Tibial nerve (tissue), 4 donors: Measurements from ENCODE around the gene KRT9. TPM values are rescaled to one million over a fixed set of nuclear protein-coding genes. Genes with fewer than 3 reads are reported as not detected.

Experiments used
- DNase-seq, 2 donors: peaks; one replicate each; pipeline ENCODE4 v3.0.0-alpha.2; 2019; ENCODE audit warnings: low spot score in 2 of 2
- H3K27ac ChIP-seq, 4 donors: fragments of 200-600 bp; sonication (generic) in 3 of 4; one replicate each; pipeline ENCODE4 v1.5.1; 2017 to 2019; ENCODE audit warnings: mild to moderate bottlenecking in 1 of 4
- H3K27me3 ChIP-seq, 2 donors: fragments of 200-600 bp; sonication (generic) in 1 of 2; one replicate each; pipeline versions ENCODE4 v1.5.1 to v1.6.0; 2017 to 2019
- H3K36me3 ChIP-seq, 3 donors: fragments of 200-600 bp; sonication (generic); one replicate each; pipeline ENCODE4 v1.5.1; 2018 to 2019
- H3K4me1 ChIP-seq, 4 donors: fragments of 200-600 bp; sonication (generic) in 3 of 4; one replicate each; pipeline ENCODE4 v1.5.1; 2017 to 2019
- H3K4me3 ChIP-seq, 4 donors: fragments of 200-600 bp; sonication (generic) in 3 of 4; one replicate each; pipeline ENCODE4 v1.5.1; 2017 to 2019; ENCODE audit warnings: mild to moderate bottlenecking in 1 of 4, moderate library complexity in 1 of 4
- H3K9me3 ChIP-seq, 4 donors: fragments of 200-600 bp; sonication (generic) in 3 of 4; one replicate each; pipeline ENCODE4 v1.5.1; 2017 to 2019
- CTCF ChIP-seq, 5 experiments: fragments of 200-600 bp in 3 of 5; fragments of 450-650 bp in 2 of 5; sonication (generic) in 3 of 5; IDR thresholded peaks; one replicate each; pipeline ENCODE4 v1.5.1; 2016 to 2019; ENCODE audit warnings: antibody characterized with exemption in 5 of 5, mild to moderate bottlenecking in 3 of 5, moderate library complexity in 2 of 5
- EP300 ChIP-seq, 2 donors: sonication (generic); formaldehyde crosslinking; IDR thresholded peaks; one replicate each; pipeline ENCODE4 v1.6.1; 2017; ENCODE audit warnings: antibody characterized with exemption in 2 of 2, mild to moderate bottlenecking in 1 of 2
- POLR2A ChIP-seq, 2 donors: fragments of 450-650 bp; IDR thresholded peaks; one replicate each; pipeline ENCODE4 v1.6.1; 2017; ENCODE audit warnings: antibody characterized with exemption in 2 of 2, mild to moderate bottlenecking in 2 of 2, moderate library complexity in 2 of 2
- WGBS, 2 donors: methylation state at CpG; one replicate each; pipeline ENCODE4 v1.1.5; 2018; 5-methylcytosine and 5-hydroxymethylcytosine counted together
- total RNA-seq, 4 donors: library from RNA; depleted of rRNA; stranded (reverse); fragments of >200 nt; gene quantifications; one replicate each; pipeline ENCODE4 v1.1.0, GENCODE V29; 2016

The KRT9 gene
- total RNA-seq, 4 donors from 2014 or later = not detected

GRCh38 chr17:41593306-41593981 lies 21.6 kb upstream of the KRT9 start:
- H3K27me3 ChIP-seq = no peaks in the 10 kb centered on the region
- H3K27ac ChIP-seq = no peak overlapping the region
- no peaks in the 10 kb centered on the region for H3K36me3 ChIP-seq
- no peak overlapping the region for H3K4me3 ChIP-seq
- DNase-seq = no peak
- no peaks in the 10 kb centered on the region for H3K9me3 ChIP-seq
- WGBS, 2 donors = 66 to 67% methylated on average over 8 of the region's 8 CpGs
- H3K4me1 ChIP-seq = no peaks in the 10 kb centered on the region
- TF ChIP-seq POLR2A (IDR thresholded peaks at IDR 0.05) (no peak), EP300 (IDR thresholded peaks at IDR 0.05) (no peak), CTCF (IDR thresholded peaks at IDR 0.05) (no peak)

- DNase-seq = no peak
- H3K27me3 ChIP-seq = no peaks in the 10 kb centered on the region
- H3K4me1 ChIP-seq = no peaks in the 10 kb centered on the region
- H3K4me3 ChIP-seq = no peak overlapping the region
- no peaks in the 10 kb centered on the region for H3K9me3 ChIP-seq
- H3K27ac ChIP-seq = no peak overlapping the region
- 75 to 77% methylated on average over 10 to 12 of the region's 12 CpGs for WGBS, 2 donors
- no peaks in the 10 kb centered on the region for H3K36me3 ChIP-seq
- TF ChIP-seq POLR2A (IDR thresholded peaks at IDR 0.05) = no peak
- no peak for TF ChIP-seq EP300 (IDR thresholded peaks at IDR 0.05)
- no peak for TF ChIP-seq CTCF (IDR thresholded peaks at IDR 0.05)
These were observed 20.9 kb upstream of the KRT9 start for GRCh38 chr17:41592601-41593305.

GRCh38 chr17:41589301-41589700 lies 17.4 kb upstream of the KRT9 start:
- H3K4me1 ChIP-seq = peaks cover 0 to 5% (median 0%) of the 10 kb centered on the region in 4 donors
- H3K36me3 ChIP-seq = no peaks in the 10 kb centered on the region
- no peaks in the 10 kb centered on the region for H3K9me3 ChIP-seq
- no peak for DNase-seq
- no peaks in the 10 kb centered on the region for H3K27me3 ChIP-seq
- H3K4me3 ChIP-seq = no peak overlapping the region
- H3K27ac ChIP-seq = no peak overlapping the region
- WGBS, 2 donors = 67 to 70% methylated on average over 3 of the region's 3 CpGs
- TF ChIP-seq POLR2A (IDR thresholded peaks at IDR 0.05) (no peak), CTCF (IDR thresholded peaks at IDR 0.05) (no peak), EP300 (IDR thresholded peaks at IDR 0.05) (no peak)

- H3K27me3 ChIP-seq = no peaks in the 10 kb centered on the region
- no peak overlapping the region for H3K27ac ChIP-seq
- no peaks in the 10 kb centered on the region for H3K9me3 ChIP-seq
- TF ChIP-seq CTCF (IDR thresholded peaks at IDR 0.05) (no peak), POLR2A (IDR thresholded peaks at IDR 0.05) (no peak), EP300 (IDR thresholded peaks at IDR 0.05) (no peak)
- H3K4me1 ChIP-seq = peaks cover 0 to 8% (median 0%) of the 10 kb centered on the region in 4 donors
- no peaks in the 10 kb centered on the region for H3K36me3 ChIP-seq
- H3K4me3 ChIP-seq = no peak overlapping the region
- WGBS, 2 donors = 48 to 61% methylated on average over 4 to 6 of the region's 8 CpGs
- DNase-seq = no peak
These were observed 16.4 kb upstream of the KRT9 start for GRCh38 chr17:41588126-41588810.
